Prostate gland (tissue), 2 donors: Measurements from ENCODE around the gene TNKS1BP1. TPM values are rescaled to one million over a fixed set of nuclear protein-coding genes. Genes with fewer than 3 reads are reported as not detected.
"Not testable (repeated sequence)": the region's sequence is repeated elsewhere in the genome, so short reads cannot be mapped to it uniquely, and the experiment has no call there.

Source experiments
- DNase-seq: peaks from one replicate; pipeline ENCODE4 v3.0.0-alpha.2; 2019; ENCODE audit warnings: low spot score
- H3K27ac ChIP-seq, 2 donors: fragments of 200-600 bp; sonication (generic); 2 replicates each; pipeline ENCODE4 v1.5.1; 2017 to 2019
- H3K27me3 ChIP-seq: fragments of 200-600 bp; sonication (generic); replicated peaks from 2 replicates; pipeline ENCODE4 v1.5.1; 2019; ENCODE audit not compliant: insufficient read depth
- H3K36me3 ChIP-seq, 2 donors: fragments of 200-600 bp; sonication (generic); 1 replicate in 1 of 2; 2 replicates in 1 of 2; pipeline versions ENCODE4 v1.5.1 to v1.8.1; 2017 to 2019
- H3K4me1 ChIP-seq: fragments of 200-600 bp; sonication (generic); replicated peaks from 2 replicates; pipeline ENCODE4 v1.5.1; 2019
- H3K4me3 ChIP-seq, 2 donors: fragments of 200-600 bp; sonication (generic); 2 replicates each; pipeline ENCODE4 v1.5.1; 2017 to 2019
- H3K9me3 ChIP-seq: fragments of 200-600 bp; sonication (generic); 2 replicates; pipeline ENCODE4 v1.5.1; 2017
- CTCF ChIP-seq, 4 experiments: fragments of 200-600 bp in 2 of 4; fragments of 450-650 bp in 2 of 4; sonication (generic) in 2 of 4; IDR thresholded peaks; 1 replicate in 3 of 4; 2 replicates in 1 of 4; pipeline ENCODE4 v1.5.1; 2016 to 2019; ENCODE audit warnings: antibody characterized with exemption in 4 of 4, mild to moderate bottlenecking in 2 of 4, moderate library complexity in 2 of 4
- POLR2A ChIP-seq: fragments of 450-650 bp; IDR thresholded peaks from one replicate; pipeline ENCODE4 v1.6.1; 2016; ENCODE audit warnings: antibody characterized with exemption, mild to moderate bottlenecking
- POLR2AphosphoS5 ChIP-seq: sonication (generic); formaldehyde crosslinking; IDR thresholded peaks from one replicate; pipeline ENCODE4 v1.6.1; 2017; ENCODE audit warnings: antibody characterized with exemption
- WGBS: methylation state at CpG from one replicate; pipeline ENCODE4 v1.1.5; 2018; 5-methylcytosine and 5-hydroxymethylcytosine counted together
- intact Hi-C: fragments of 100-400 bp; cut with DNase I; formaldehyde crosslinking; loops from one replicate; pipeline ENCODE4 v1.14.2; 2022
- total RNA-seq, 2 donors: library from RNA; depleted of rRNA; stranded (reverse); fragments of >200 nt; gene quantifications; one replicate each; pipeline ENCODE4 v1.1.0, GENCODE V29; 2016

Gene TNKS1BP1
- total RNA-seq, 2 donors from 2014 or later = 140 to 158 TPM

DNA sequence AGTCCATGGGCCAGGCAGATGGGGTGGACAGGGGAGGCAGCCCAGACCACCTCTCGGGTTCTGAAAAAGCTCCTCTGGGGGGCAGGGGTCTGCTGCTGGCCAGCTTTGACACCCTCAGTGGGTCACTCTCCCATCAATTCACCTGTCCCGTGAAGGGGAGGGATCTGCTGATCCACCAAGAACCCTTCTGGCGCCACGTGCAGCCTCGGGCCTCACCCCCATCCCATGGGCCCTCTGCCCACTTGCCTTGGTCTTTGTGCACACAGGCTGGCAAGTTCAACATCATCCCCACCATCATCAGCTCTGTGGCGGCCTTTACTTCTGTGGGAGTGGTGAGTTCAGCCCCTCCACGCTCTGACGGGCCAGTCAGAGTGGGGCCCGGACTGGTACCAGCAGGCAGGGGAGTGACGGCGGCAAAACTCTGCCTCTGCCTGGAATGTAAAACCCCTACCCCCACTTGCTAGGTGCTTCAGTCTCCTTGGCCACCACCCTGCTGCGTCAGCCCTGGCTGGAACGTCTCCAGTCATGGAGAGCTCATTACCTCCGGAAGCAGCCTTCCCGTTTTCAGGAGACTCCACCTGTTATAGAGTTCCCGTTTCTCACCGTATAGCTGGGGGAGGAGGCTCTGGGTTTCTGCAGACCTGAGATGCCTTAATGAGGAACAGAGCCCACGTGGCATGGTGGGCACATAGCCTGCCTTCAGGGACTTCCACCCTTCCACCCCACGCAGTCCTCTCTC lies 43.5 kb upstream of the TNKS1BP1 start:
- Histone ChIP-seq H3K27me3 (no peaks in the 10 kb centered on the region), H3K36me3 (no peaks in the 10 kb centered on the region), H3K4me3 (no peak overlapping the region), H3K4me1 (no peaks in the 10 kb centered on the region), H3K9me3 (no peaks in the 10 kb centered on the region), H3K27ac (no peak overlapping the region)
- TF ChIP-seq CTCF (IDR thresholded peaks at IDR 0.05) (no peak), POLR2A (no peak), POLR2AphosphoS5 (no peak)
- DNase-seq = no peak
- intact Hi-C loops = no loop called here
- WGBS = 69% methylated on average over 19 of the region's 19 CpGs

DNA sequence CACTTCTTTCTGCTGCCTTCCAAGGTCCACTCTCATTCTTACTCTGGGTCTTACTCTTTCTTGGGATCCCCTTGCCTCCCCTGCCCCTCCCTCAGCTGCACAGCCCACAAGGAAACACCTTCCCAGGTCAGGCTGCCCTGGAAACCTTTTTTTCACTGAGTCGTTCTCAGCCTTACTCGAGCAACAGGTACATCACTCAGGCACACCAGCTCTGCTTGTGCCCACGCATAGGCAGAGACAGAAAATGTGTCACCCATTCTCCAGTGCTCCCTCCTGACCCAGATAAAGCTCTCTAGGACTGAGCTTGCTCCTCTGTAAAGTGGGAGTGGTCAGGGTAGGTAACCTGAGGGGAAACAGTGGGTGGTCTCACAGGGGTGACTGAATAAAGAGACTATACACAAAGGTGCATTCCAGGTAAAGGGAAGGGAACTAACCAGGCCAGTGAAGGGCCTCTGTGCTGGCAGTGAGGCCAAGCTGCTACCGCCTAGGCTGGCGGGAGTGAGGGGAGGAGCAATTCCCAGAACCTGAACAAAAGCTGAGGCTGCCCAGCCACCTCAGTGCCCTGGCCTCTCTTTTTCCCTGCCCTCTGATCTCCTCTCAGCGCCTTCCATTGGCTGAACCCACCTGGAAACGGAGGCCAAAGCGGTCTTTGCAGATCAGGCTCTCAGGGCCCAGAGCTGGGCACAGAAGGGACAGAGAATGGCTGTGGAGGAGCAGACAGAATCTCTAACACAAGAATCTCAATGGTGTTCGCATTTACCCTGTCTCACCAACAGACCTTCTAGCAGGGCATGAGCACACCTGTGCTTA lies 40.3 kb upstream of the TNKS1BP1 start:
- Histone ChIP-seq H3K36me3 (no peaks in the 10 kb centered on the region), H3K27ac (no peak overlapping the region), H3K4me3 (no peak overlapping the region), H3K4me1 (no peaks in the 10 kb centered on the region), H3K9me3 (no peaks in the 10 kb centered on the region), H3K27me3 (no peaks in the 10 kb centered on the region)
- no peak for DNase-seq
- TF ChIP-seq CTCF (IDR thresholded peaks at IDR 0.05) (no peak), POLR2A (no peak), POLR2AphosphoS5 (no peak)
- intact Hi-C loops = no loop called here
- 78% methylated on average over 9 of the region's 9 CpGs for WGBS

DNA sequence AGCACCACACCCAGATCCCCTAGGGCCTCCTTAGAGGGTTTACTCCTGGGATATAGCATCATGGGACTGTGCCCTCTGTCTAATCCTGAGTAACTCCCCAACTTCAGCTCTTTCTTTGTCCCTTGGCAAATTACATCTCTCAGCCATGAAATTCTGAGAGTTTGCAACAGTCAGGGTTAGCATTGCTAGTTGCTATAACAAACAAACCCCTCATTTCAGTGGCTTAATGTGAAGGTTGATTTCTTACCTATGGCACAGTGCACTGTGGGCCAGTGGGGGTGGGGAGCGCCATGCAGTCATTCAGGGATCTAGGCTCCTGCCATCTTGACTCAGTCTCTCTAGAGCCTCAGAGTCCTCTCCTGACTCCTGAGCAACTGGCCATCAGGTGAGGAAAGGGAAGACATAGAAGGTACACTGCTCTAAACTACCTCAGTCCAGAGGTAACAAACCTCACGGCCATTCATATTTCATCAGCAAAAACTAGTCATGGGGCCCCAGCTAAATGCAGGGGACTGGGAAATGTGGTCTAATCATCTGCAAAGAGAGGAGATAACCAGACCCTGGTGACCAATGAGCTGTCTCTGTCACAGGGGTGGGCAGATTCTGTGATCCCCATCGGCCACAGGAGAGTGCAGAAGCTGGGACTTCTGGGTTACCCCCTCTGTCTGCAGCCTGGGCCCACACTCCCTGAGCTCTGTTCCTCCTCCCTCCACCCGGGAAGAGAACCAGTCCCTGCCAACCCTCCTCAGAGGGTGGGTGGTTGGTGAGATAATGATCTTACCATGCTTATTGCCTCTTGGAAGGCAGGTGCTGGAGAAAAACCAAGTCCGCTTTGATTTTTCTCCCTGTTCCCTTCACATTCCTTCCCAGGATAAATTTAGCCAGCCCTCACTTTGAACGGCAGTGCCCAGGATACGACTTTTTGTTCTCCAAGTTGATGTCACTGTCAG lies 38.7 kb upstream of the TNKS1BP1 start:
- TF ChIP-seq CTCF (IDR thresholded peaks at IDR 0.05) (no peak), POLR2A (no peak), POLR2AphosphoS5 (no peak)
- 42% methylated on average over 7 of the region's 7 CpGs for WGBS
- no peaks in the 10 kb centered on the region for H3K27me3 ChIP-seq
- intact Hi-C loops = no loop called here
- no peak for DNase-seq
- no peak overlapping the region for H3K27ac ChIP-seq
- H3K4me3 ChIP-seq = no peak overlapping the region
- no peaks in the 10 kb centered on the region for H3K4me1 ChIP-seq
- H3K9me3 ChIP-seq = no peaks in the 10 kb centered on the region
- no peaks in the 10 kb centered on the region for H3K36me3 ChIP-seq

- DNase-seq = no peak
- Histone ChIP-seq H3K27me3 (no peaks in the 10 kb centered on the region), H3K27ac (no peak overlapping the region), H3K9me3 (no peaks in the 10 kb centered on the region), H3K4me3 (no peak overlapping the region), H3K4me1 (no peaks in the 10 kb centered on the region), H3K36me3 (no peaks in the 10 kb centered on the region)
- 88% methylated on average over 3 of the region's 3 CpGs for WGBS
- intact Hi-C loops = no loop called here
- TF ChIP-seq POLR2AphosphoS5 (no peak), CTCF (IDR thresholded peaks at IDR 0.05) (no peak), POLR2A (no peak)
Measured at GRCh38 chr11:57361926-57362325, 37.2 kb upstream of the TNKS1BP1 start.

DNA sequence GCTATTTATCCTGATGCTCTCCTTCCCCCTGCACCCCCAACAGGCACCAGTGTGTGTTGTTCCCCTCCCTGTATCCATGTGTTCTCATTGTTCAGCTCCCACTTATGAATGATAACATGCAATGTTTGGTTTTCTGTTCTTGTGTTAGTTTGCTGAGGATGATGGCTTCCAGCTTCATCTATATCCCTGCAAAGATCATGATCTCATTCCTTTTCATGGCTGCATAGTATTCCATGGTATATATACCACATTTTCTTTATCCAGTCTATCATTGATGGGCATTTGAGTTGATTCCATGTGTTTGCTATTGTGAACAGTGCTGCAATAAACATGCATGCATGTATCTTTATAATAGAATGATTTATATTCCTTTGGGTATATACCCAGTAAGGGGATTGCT lies 36.7 kb upstream of the TNKS1BP1 start:
- H3K27me3 ChIP-seq, H3K9me3 ChIP-seq, H3K27ac ChIP-seq, H3K36me3 ChIP-seq, H3K4me1 ChIP-seq, intact Hi-C loops, H3K4me3 ChIP-seq, DNase-seq: not testable (repeated sequence)
